HG03039 (cell line): ENCODE data around the gene MED1.
A peak's percentile ranks its signal among the peaks of the same experiment; 100 is the strongest.
"Not testable (repeated sequence)": the region's sequence is repeated elsewhere in the genome, so short reads cannot be mapped to it uniquely, and the experiment has no call there.

Experiments
- ATAC-seq: cut with Tn5 transposase; IDR thresholded peaks from one replicate; pipeline ENCODE4 v1.9.1; 2021; ENCODE audit warnings: mild to moderate bottlenecking, moderate library complexity; ENCODE audit not compliant: unreplicated experiment

Gene MED1, protein sequence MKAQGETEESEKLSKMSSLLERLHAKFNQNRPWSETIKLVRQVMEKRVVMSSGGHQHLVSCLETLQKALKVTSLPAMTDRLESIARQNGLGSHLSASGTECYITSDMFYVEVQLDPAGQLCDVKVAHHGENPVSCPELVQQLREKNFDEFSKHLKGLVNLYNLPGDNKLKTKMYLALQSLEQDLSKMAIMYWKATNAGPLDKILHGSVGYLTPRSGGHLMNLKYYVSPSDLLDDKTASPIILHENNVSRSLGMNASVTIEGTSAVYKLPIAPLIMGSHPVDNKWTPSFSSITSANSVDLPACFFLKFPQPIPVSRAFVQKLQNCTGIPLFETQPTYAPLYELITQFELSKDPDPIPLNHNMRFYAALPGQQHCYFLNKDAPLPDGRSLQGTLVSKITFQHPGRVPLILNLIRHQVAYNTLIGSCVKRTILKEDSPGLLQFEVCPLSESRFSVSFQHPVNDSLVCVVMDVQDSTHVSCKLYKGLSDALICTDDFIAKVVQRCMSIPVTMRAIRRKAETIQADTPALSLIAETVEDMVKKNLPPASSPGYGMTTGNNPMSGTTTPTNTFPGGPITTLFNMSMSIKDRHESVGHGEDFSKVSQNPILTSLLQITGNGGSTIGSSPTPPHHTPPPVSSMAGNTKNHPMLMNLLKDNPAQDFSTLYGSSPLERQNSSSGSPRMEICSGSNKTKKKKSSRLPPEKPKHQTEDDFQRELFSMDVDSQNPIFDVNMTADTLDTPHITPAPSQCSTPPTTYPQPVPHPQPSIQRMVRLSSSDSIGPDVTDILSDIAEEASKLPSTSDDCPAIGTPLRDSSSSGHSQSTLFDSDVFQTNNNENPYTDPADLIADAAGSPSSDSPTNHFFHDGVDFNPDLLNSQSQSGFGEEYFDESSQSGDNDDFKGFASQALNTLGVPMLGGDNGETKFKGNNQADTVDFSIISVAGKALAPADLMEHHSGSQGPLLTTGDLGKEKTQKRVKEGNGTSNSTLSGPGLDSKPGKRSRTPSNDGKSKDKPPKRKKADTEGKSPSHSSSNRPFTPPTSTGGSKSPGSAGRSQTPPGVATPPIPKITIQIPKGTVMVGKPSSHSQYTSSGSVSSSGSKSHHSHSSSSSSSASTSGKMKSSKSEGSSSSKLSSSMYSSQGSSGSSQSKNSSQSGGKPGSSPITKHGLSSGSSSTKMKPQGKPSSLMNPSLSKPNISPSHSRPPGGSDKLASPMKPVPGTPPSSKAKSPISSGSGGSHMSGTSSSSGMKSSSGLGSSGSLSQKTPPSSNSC (N-terminal part only)

GRCh38 chr17:39450847-39451581 lies at the start of gene MED1:
MED1 (minus strand) TSS chr17:39451263; CDS start chr17:39451062, 201 bp downstream.
- peak; percentile 82 for ATAC-seq

- not testable (repeated sequence) for ATAC-seq
Observed at GRCh38 chr17:39496921-39497320, 45.9 kb upstream of the MED1 start.

DNA sequence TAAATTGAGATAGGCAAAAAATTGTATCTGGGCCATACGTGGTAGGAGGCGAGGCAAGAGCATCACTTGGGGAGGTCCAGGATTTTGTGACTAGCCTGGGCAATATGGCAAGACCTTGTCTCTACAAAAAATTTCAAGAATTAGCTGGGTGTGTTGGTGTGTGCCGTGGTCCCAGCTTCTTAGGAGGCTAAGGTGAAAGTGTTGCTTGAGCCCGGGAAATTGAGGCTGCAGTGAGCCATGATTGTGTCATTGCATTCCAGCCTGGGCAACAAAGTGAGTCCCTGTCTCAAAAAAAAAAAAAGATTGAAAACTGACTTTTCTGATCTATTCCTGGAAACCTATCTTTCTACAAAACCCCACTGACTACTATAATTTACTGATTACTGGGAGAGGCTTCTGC lies 36.9 kb upstream of the MED1 start:
- no peak for ATAC-seq

- ATAC-seq: not testable (repeated sequence)
Observed at GRCh38 chr17:39487490-39487889, 36.4 kb upstream of the MED1 start.

DNA sequence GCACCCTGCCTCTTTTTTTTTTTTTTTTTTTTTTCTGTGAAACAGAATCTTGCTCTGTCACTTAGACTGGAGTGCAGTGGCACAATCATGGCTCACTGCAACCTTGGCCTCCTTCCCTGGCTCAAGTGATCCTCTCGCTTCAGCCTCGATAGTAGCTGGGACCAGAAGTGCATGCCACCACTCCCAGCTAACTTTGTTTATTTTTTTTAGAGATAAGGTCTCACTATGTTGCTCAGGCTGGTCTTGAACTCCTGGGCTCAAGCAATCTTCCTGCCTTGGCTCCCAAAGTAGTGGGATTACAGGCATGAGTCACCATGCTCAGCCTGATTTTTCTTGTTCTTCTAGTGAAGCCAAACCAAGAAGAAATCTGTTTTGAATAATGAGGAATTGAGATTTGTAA lies 35.2 kb upstream of the MED1 start:
- ATAC-seq: no peak

DNA sequence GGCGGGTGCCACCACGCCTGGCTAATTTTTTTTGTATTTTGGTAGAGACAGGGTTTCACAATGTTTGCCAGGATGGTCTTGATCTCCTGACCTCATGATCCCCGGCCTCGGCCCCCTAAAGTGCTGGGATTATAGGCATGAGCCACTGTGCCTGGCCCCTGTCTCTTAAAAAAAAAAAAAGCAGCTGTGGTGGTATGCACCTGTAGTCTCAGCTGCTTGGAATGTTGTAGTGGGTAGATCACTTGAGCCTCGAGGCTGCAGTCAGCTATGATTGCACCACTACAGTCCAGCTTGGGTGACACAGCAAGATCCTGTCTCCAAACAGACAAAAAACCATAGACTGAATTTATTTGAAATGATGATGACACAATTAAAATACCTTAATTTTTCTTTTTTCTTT lies 34.5 kb upstream of the MED1 start:
- no peak for ATAC-seq

GRCh38 chr17:39484178-39484577 lies 33.1 kb upstream of the MED1 start:
- ATAC-seq: no peak

DNA sequence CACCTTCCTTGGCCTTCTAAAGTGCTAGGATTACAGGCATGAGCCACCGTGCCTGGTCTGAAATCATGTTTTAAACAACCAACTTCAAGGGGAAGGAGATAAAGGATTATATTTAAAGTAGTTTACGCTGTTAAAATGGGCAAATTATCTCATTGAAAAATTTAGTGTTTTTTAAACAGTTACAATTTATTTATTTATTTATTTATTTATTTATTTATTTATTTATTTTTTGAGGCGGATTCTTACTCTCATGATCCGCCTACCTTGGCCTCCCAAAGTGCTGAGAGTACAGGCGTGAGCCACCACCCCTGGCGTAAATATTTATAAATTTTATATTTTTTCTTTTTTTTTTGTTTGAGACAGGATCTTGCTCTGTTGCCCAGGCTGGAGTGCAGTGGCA lies 32.4 kb upstream of the MED1 start:
- no peak for ATAC-seq

- ATAC-seq: not testable (repeated sequence)
Observed at GRCh38 chr17:39479631-39480030, 28.6 kb upstream of the MED1 start.

DNA sequence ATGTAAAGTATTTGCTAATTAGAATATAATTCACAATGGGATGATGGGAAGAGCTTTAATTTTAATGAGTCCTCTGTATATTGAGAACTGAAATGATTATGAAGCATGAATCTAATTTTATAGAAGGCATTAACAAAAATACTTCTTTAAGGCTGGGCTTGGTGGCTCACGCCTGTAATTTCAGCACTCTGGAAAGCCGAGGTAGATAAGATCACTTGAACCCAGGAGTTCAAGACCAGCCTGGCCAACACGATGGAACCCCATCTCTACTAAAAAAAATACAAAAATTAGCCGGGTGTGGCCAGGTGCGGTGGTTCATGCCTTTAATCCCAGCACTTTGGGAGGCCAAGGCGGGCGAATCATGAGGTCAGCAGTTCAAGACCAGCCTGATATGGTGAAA lies 22.2 kb upstream of the MED1 start:
- no peak for ATAC-seq

DNA sequence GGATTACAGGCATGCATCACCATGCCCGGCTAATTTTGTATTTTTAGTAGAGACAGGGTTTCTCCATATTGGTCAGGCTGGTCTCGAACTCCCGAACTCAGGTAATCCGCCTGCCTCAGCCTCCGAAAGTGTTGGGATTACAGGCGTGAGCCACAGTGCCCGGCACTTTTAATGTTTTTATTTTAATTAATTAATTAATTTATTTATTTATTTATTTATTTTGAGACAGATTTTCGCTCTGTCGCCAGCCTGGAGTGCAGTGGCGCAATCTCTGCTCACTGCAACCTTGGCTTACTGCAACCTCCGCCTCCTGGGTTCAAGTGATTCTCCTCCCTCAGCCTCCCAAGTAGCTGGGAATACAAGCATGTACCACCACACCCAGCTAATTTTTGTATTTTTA lies 17.5 kb upstream of the MED1 start:
- ATAC-seq: not testable (repeated sequence)

- not testable (repeated sequence) for ATAC-seq
Observed at GRCh38 chr17:39464639-39465181, 13.6 kb upstream of the MED1 start.

DNA sequence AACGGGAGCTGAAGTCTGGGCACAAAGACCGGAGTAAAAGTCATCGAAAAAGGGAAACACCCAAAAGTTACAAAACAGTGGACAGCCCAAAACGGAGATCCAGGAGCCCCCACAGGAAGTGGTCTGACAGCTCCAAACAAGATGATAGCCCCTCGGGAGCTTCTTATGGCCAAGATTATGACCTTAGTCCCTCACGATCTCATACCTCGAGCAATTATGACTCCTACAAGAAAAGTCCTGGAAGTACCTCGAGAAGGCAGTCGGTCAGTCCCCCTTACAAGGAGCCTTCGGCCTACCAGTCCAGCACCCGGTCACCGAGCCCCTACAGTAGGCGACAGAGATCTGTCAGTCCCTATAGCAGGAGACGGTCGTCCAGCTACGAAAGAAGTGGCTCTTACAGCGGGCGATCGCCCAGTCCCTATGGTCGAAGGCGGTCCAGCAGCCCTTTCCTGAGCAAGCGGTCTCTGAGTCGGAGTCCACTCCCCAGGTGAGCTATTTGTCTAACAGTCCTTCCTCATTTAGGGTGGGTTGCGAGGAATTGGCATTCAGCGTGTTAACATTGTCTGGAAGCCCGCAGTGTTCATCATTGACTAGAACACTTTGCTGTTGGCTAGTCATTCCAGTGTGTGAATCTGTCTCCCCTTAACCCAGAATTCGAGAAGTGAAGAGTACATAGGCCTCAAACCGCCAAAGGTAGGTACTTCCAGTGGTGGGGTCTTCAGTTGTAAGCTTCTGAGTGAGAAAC lies 11.7 kb upstream of the MED1 start:
- no peak for ATAC-seq

GRCh38 chr17:39461926-39462569 lies 11.0 kb upstream of the MED1 start:
- ATAC-seq: peak; percentile 47

- ATAC-seq: peak; percentile 60
Observed at GRCh38 chr17:39461113-39461925, 10.3 kb upstream of the MED1 start, which contains the start of gene CDK12. CDK12 (plus strand) TSS chr17:39461486; CDS start chr17:39462072, 586 bp downstream.

DNA sequence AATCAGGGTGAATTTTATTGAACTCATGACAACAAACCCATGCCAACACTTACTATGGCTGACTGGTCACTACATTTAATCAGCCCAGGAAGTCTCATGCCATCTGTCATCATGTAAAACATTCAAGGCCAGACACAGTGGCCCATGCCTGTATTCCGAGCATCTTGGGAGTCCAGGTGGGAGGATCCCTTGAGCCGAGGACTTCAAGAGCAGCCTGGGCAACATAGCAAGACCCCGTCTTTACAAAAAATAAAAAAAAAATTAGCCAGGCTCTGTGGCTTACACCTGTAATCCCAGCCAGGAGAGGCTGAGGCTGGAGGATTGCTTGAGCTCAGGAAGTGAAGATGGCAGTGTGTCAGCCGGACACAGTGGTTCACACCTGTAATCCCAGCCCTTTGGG lies 4.9 kb upstream of the MED1 start:
- no peak for ATAC-seq

- no peak for ATAC-seq
Observed at GRCh38 chr17:39450051-39450450, 1.0 kb downstream of the MED1 start.

DNA sequence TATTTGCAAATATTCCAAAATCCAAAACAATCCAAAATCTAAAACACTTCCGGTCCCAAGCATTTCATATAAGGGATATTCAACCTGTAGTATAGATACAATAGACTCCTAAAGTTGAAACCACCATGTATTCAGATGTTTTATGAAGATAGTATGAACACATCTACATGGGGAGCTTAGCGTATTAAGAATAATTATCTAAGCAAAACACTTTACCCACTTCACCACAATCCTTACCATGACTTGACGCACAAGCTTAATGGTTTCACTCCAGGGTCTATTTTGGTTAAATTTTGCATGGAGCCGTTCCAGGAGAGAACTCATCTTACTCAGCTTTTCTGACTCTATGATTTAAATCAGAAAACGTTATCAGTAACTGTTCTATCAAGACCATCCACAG lies 3.5 kb downstream of the MED1 start:
- no peak for ATAC-seq
